Gastrocnemius medialis (tissue), 4 donors: ENCODE results near the gene JHY. TPM values are rescaled to one million over a fixed set of nuclear protein-coding genes. Genes with fewer than 3 reads are reported as not detected.

Experiments
- ATAC-seq, 2 donors: fragments of 150-250 bp; one replicate each; pipeline ENCODE4 v1.9.1; 2016
- DNase-seq, 2 donors: peaks; one replicate each; pipeline ENCODE4 v3.0.0-alpha.2; 2019
- H3K27ac ChIP-seq, 4 donors: fragments of 200-600 bp; sonication (generic); 1 replicate in 1 of 4; 2 replicates in 3 of 4; pipeline ENCODE4 v1.5.1; 2016 to 2018; ENCODE audit warnings: mild to moderate bottlenecking in 2 of 4, moderate library complexity in 1 of 4
- H3K27me3 ChIP-seq, 3 donors: fragments of 200-600 bp; sonication (generic) in 2 of 3; 1 replicate in 1 of 3; 2 replicates in 2 of 3; pipeline versions ENCODE4 v1.5.1 to v1.6.0; 2016 to 2019; ENCODE audit warnings: mild to moderate bottlenecking in 1 of 3, moderate library complexity in 1 of 3
- H3K36me3 ChIP-seq, 2 donors: fragments of 200-600 bp; sonication (generic) in 1 of 2; one replicate each; pipeline ENCODE4 v1.5.1; 2017 to 2018
- H3K4me1 ChIP-seq, 2 donors: fragments of 200-600 bp; sonication (generic) in 1 of 2; one replicate each; pipeline ENCODE4 v1.5.1; 2016 to 2017; ENCODE audit warnings: mild to moderate bottlenecking in 2 of 2
- H3K4me3 ChIP-seq, 4 donors: fragments of 200-600 bp; sonication (generic) in 3 of 4; 1 replicate in 1 of 4; 2 replicates in 3 of 4; pipeline ENCODE4 v1.5.1; 2016 to 2019; ENCODE audit warnings: mild to moderate bottlenecking in 2 of 4
- H3K9me3 ChIP-seq, 3 donors: fragments of 200-600 bp; sonication (generic) in 2 of 3; 1 replicate in 1 of 3; 2 replicates in 2 of 3; pipeline ENCODE4 v1.5.1; 2016 to 2019
- CTCF ChIP-seq, 5 experiments: fragments of 450-650 bp in 3 of 5; fragments of 200-600 bp in 2 of 5; sonication (generic) in 2 of 5; IDR thresholded peaks in 4 of 5; conservative IDR thresholded peaks in 1 of 5; 1 replicate in 4 of 5; 2 replicates in 1 of 5; pipeline ENCODE4 v1.5.1; 2016 to 2019; ENCODE audit warnings: antibody characterized with exemption in 5 of 5, mild to moderate bottlenecking in 3 of 5, moderate library complexity in 3 of 5
- POLR2A ChIP-seq, 2 donors: fragments of 450-650 bp; IDR thresholded peaks; one replicate each; pipeline ENCODE4 v1.6.1; 2017; ENCODE audit warnings: antibody characterized with exemption in 2 of 2, mild to moderate bottlenecking in 2 of 2, moderate library complexity in 2 of 2
- in situ Hi-C, 4 donors: fragments of 200-750 bp; cut with MboI; loops; one replicate each; pipeline versions ENCODE4 v1.15.0 to v1.8.0; 2017; ENCODE audit warnings: low sequenced_read_pairs in 4 of 4
- intact Hi-C: fragments of 100-400 bp; cut with DNase I; formaldehyde crosslinking; loops from one replicate; pipeline ENCODE4 v1.15.1; 2023; ENCODE audit warnings: low total_unique reads
- total RNA-seq, 4 donors: library from RNA; depleted of rRNA; stranded (reverse); fragments of >200 nt; gene quantifications; one replicate each; pipeline versions ENCODE4 v1.1.0 to v1.2.3, GENCODE V29; 2016

Gene JHY
- total RNA-seq, 4 donors from 2014 or later, result 0.16 to 1.3 (median 0.22) TPM

- Histone ChIP-seq H3K4me1 (no peaks in the 10 kb centered on the region), H3K4me3 (no peak overlapping the region), H3K27ac (no peak overlapping the region), H3K27me3 (no peaks in the 10 kb centered on the region), H3K36me3 (no peaks in the 10 kb centered on the region), H3K9me3 (no peaks in the 10 kb centered on the region)
- in situ Hi-C loops, result no loop called here
- TF ChIP-seq POLR2A (IDR thresholded peaks at IDR 0.05) (no peak), CTCF (IDR thresholded peaks at IDR 0.05 in 4 of 5, conservative IDR thresholded peaks at IDR 0.05 in 1 of 5) (no peak)
- intact Hi-C loops, result no loop called here
- peak; percentile 33 to 42 for ATAC-seq
- DNase-seq, result no peak
Measured at GRCh38 chr11:122933416-122933815, 50.9 kb downstream of the JHY start.

- no peak for ATAC-seq
- Histone ChIP-seq H3K27me3 (peaks cover 0 to 3% (median 0%) of the 10 kb centered on the region in 3 donors), H3K4me3 (no peak overlapping the region), H3K27ac (no peak overlapping the region), H3K36me3 (no peaks in the 10 kb centered on the region), H3K9me3 (no peaks in the 10 kb centered on the region), H3K4me1 (no peaks in the 10 kb centered on the region)
- in situ Hi-C loops, result no loop called here
- intact Hi-C loops, result no loop called here
- TF ChIP-seq CTCF (IDR thresholded peaks at IDR 0.05 in 4 of 5, conservative IDR thresholded peaks at IDR 0.05 in 1 of 5) (no peak), POLR2A (IDR thresholded peaks at IDR 0.05) (no peak)
- DNase-seq, result no peak
Measured at GRCh38 chr11:122937983-122938382, 55.4 kb downstream of the JHY start.

- intact Hi-C loops (no loop called here), in situ Hi-C loops (no loop called here)
- H3K9me3 ChIP-seq, result no peaks in the 10 kb centered on the region
- H3K27ac ChIP-seq, result no peak overlapping the region
- H3K4me1 ChIP-seq, result no peaks in the 10 kb centered on the region
- H3K36me3 ChIP-seq, result no peaks in the 10 kb centered on the region
- no peak overlapping the region for H3K4me3 ChIP-seq
- peaks cover 0 to 3% (median 0%) of the 10 kb centered on the region in 3 donors for H3K27me3 ChIP-seq
- no peak for DNase-seq
- ATAC-seq, result no peak
- TF ChIP-seq POLR2A (IDR thresholded peaks at IDR 0.05), result no peak
- no peak for TF ChIP-seq CTCF (IDR thresholded peaks at IDR 0.05 in 4 of 5, conservative IDR thresholded peaks at IDR 0.05 in 1 of 5)
Measured at GRCh38 chr11:122938557-122938956, 56.0 kb downstream of the JHY start.

GRCh38 chr11:122951211-122951610 lies 68.7 kb downstream of the JHY start:
- H3K9me3 ChIP-seq, result no peaks in the 10 kb centered on the region
- H3K4me3 ChIP-seq, result no peak overlapping the region
- no peaks in the 10 kb centered on the region for H3K36me3 ChIP-seq
- no peak overlapping the region for H3K27ac ChIP-seq
- DNase-seq (no peak), ATAC-seq (no peak)
- in situ Hi-C loops (no loop called here), intact Hi-C loops (no loop called here)
- no peak for TF ChIP-seq POLR2A (IDR thresholded peaks at IDR 0.05)
- TF ChIP-seq CTCF (IDR thresholded peaks at IDR 0.05 in 4 of 5, conservative IDR thresholded peaks at IDR 0.05 in 1 of 5), result no peak
- H3K27me3 ChIP-seq, result no peaks in the 10 kb centered on the region
- no peaks in the 10 kb centered on the region for H3K4me1 ChIP-seq

- in situ Hi-C loops, result no loop called here
- ATAC-seq, result no peak
- Histone ChIP-seq H3K4me3 (no peak overlapping the region), H3K4me1 (no peaks in the 10 kb centered on the region), H3K27ac (no peak overlapping the region), H3K9me3 (no peaks in the 10 kb centered on the region), H3K27me3 (no peaks in the 10 kb centered on the region), H3K36me3 (no peaks in the 10 kb centered on the region)
- TF ChIP-seq POLR2A (IDR thresholded peaks at IDR 0.05), result no peak
- no peak for TF ChIP-seq CTCF (IDR thresholded peaks at IDR 0.05 in 4 of 5, conservative IDR thresholded peaks at IDR 0.05 in 1 of 5)
- intact Hi-C loops, result no loop called here
- no peak for DNase-seq
Measured at GRCh38 chr11:122954455-122954854, 71.9 kb downstream of the JHY start.
